ENCODE data around the gene EGLN3. TPM values are rescaled to one million over a fixed set of nuclear protein-coding genes. Genes with fewer than 3 reads are reported as not detected.
"Not testable (repeated sequence)": the region's sequence is repeated elsewhere in the genome, so short reads cannot be mapped to it uniquely, and the experiment has no call there.

Gene EGLN3
- total RNA-seq, 2 experiments from 2014 or later: 10.9 to 12.0 TPM

- ChIA-PET POLR2A (no interaction called here), CTCF (no interaction called here)
- Mint-ChIP-seq H3K9me3 (no peaks in the 10 kb centered on the region), H3K36me3 (ENCODE audit: low read depth) (peaks cover 2% of the 10 kb centered on the region), H3K27ac (no peak overlapping the region), H3K4me3 (no peak overlapping the region), H3K4me1 (no peaks in the 10 kb centered on the region), H3K27me3 (no peaks in the 10 kb centered on the region)
- no peak for DNase-seq
These were observed 22.9 kb downstream of the EGLN3 start for GRCh38 chr14:33927944-33928343.

- H3K4me3 Mint-ChIP-seq; POLR2A ChIA-PET; H3K27ac Mint-ChIP-seq; CTCF ChIA-PET; H3K27me3 Mint-ChIP-seq; H3K9me3 Mint-ChIP-seq; H3K4me1 Mint-ChIP-seq; H3K36me3 Mint-ChIP-seq (ENCODE audit: low read depth); DNase-seq: not testable (repeated sequence)
These were observed 23.9 kb downstream of the EGLN3 start for GRCh38 chr14:33926967-33927366.

DNA sequence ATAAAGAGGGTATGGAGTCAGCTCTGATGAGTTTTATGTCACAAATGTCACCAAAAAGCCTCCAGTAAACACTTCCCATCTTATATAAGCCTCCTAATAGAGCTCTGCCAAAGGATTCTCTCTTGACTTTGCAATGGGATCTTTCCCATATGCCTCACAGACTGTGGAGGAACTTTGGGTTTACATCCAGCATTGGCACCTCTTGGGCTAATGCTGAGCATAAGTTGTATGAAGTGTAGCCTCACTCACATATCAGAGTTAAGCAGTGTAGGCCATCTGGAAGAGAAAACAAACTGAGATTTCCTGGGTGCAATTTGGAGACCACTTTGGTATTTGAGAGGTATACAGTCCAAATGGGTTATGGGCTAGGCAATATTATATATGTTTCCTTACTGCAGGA, 24.9 kb downstream of the EGLN3 start:
- POLR2A ChIA-PET: no interaction called here
- CTCF ChIA-PET: no interaction called here
- H3K36me3 Mint-ChIP-seq (ENCODE audit: low read depth): peaks cover 2% of the 10 kb centered on the region
- no peaks in the 10 kb centered on the region for H3K27me3 Mint-ChIP-seq
- no peak overlapping the region for H3K4me3 Mint-ChIP-seq
- no peaks in the 10 kb centered on the region for H3K9me3 Mint-ChIP-seq
- DNase-seq: no peak
- H3K4me1 Mint-ChIP-seq: no peaks in the 10 kb centered on the region
- no peak overlapping the region for H3K27ac Mint-ChIP-seq

DNA sequence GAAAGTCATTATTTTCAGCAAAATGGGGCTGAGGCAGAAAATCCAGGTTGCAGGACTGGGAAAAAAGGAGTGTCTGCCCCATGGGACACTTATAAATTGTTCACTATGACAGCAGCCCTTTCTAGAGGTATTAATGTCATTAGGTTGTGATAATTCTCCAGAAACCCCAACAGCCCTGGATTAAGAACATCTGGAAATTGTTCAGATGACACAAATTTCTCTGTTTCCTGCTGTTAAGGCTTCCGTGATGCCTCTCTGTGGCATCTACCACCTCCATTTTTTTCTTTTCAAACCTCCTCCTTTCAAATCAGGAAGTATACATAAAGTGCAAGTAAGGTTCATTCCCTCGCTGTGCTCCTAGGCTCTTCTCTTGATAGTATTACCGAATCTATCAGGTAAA, 25.6 kb downstream of the EGLN3 start:
- H3K4me3 Mint-ChIP-seq: no peak overlapping the region
- peaks cover 2% of the 10 kb centered on the region for H3K36me3 Mint-ChIP-seq (ENCODE audit: low read depth)
- CTCF ChIA-PET: no interaction called here
- H3K27me3 Mint-ChIP-seq: no peaks in the 10 kb centered on the region
- no peak for DNase-seq
- no peaks in the 10 kb centered on the region for H3K4me1 Mint-ChIP-seq
- no peak overlapping the region for H3K27ac Mint-ChIP-seq
- POLR2A ChIA-PET: interaction anchor here (1.0 kb wide), 1 partner anchor 26 kb away, joined by 3 read pairs; the partner anchor contains the start of gene EGLN3
- no peaks in the 10 kb centered on the region for H3K9me3 Mint-ChIP-seq

GRCh38 chr14:33924566-33925100, 26.2 kb downstream of the EGLN3 start:
- H3K36me3 Mint-ChIP-seq (ENCODE audit: low read depth): peaks cover 2% of the 10 kb centered on the region
- ChIA-PET POLR2A (interaction anchor here (1.0 kb wide), 1 partner anchor 26 kb away, joined by 3 read pairs; the partner anchor contains the start of gene EGLN3), CTCF (no interaction called here)
- H3K27ac Mint-ChIP-seq: no peak overlapping the region
- no peaks in the 10 kb centered on the region for H3K27me3 Mint-ChIP-seq
- H3K9me3 Mint-ChIP-seq: no peaks in the 10 kb centered on the region
- H3K4me3 Mint-ChIP-seq: no peak overlapping the region
- H3K4me1 Mint-ChIP-seq: no peaks in the 10 kb centered on the region
- no peak for DNase-seq

GRCh38 chr14:33922125-33922524, 28.7 kb downstream of the EGLN3 start:
- POLR2A ChIA-PET: no interaction called here
- Mint-ChIP-seq H3K27me3 (no peaks in the 10 kb centered on the region), H3K27ac (no peak overlapping the region), H3K4me3 (no peak overlapping the region), H3K9me3 (no peaks in the 10 kb centered on the region), H3K4me1 (no peaks in the 10 kb centered on the region), H3K36me3 (ENCODE audit: low read depth) (peaks cover 2% of the 10 kb centered on the region)
- CTCF ChIA-PET: no interaction called here
- DNase-seq: no peak

- DNase-seq: no peak
- H3K27ac Mint-ChIP-seq: no peak overlapping the region
- CTCF ChIA-PET: interaction anchor here (1.9 kb wide), 1 partner anchor 9 kb away, joined by 4 read pairs; no protein-coding TSS in a partner anchor
These were observed 32.6 kb downstream of the EGLN3 start for GRCh38 chr14:33918256-33918655.

GRCh38 chr14:33917661-33918060, 33.2 kb downstream of the EGLN3 start:
- CTCF ChIA-PET: interaction anchor here (1.9 kb wide), 1 partner anchor 9 kb away, joined by 4 read pairs; no protein-coding TSS in a partner anchor
- POLR2A ChIA-PET: no interaction called here
- no peak overlapping the region for H3K4me3 Mint-ChIP-seq
- no peak for DNase-seq
- H3K27ac Mint-ChIP-seq: no peak overlapping the region
- no peaks in the 10 kb centered on the region for H3K36me3 Mint-ChIP-seq (ENCODE audit: low read depth)
- H3K9me3 Mint-ChIP-seq: no peaks in the 10 kb centered on the region
- H3K4me1 Mint-ChIP-seq: no peaks in the 10 kb centered on the region
- no peaks in the 10 kb centered on the region for H3K27me3 Mint-ChIP-seq

More at GRCh38 chr14:33918256-33918655, 32.6 kb downstream of the EGLN3 start:
- no peaks in the 10 kb centered on the region for H3K4me1 Mint-ChIP-seq
- H3K4me3 Mint-ChIP-seq: no peak overlapping the region
- H3K9me3 Mint-ChIP-seq: no peaks in the 10 kb centered on the region
- H3K27me3 Mint-ChIP-seq: no peaks in the 10 kb centered on the region
- no peaks in the 10 kb centered on the region for H3K36me3 Mint-ChIP-seq (ENCODE audit: low read depth)
- POLR2A ChIA-PET: no interaction called here

- H3K27me3 Mint-ChIP-seq: no peaks in the 10 kb centered on the region
- ChIA-PET CTCF (interaction anchor here (1.9 kb wide), 1 partner anchor 8 kb away, joined by 4 read pairs; no protein-coding TSS in a partner anchor), POLR2A (no interaction called here)
- H3K4me1 Mint-ChIP-seq: no peaks in the 10 kb centered on the region
- no peak overlapping the region for H3K4me3 Mint-ChIP-seq
- DNase-seq: no peak
- H3K9me3 Mint-ChIP-seq: no peaks in the 10 kb centered on the region
- H3K27ac Mint-ChIP-seq: no peak overlapping the region
- H3K36me3 Mint-ChIP-seq (ENCODE audit: low read depth): no peaks in the 10 kb centered on the region
These were observed 34.0 kb downstream of the EGLN3 start for GRCh38 chr14:33916663-33917565.

DNA sequence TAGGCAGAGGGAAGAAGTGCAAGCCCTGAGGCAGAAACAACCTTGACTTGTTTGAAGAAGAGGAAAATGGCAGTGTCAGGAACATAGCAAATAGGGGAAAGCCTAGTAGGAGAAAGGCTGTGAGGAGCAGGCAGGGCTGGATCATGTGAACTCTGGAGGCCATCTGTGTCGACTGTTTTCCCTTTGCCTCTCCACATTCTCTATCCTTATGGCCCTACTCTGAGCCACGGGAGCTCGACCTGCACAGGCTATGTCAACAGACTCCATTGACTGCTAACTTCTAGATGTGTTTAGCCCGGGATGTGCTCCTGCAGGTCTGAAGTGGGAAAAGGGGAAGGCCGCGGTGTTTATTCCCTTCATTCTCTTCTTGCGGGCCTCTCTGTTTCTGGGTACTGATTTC, 35.2 kb downstream of the EGLN3 start:
- ChIA-PET POLR2A (no interaction called here), CTCF (no interaction called here)
- Mint-ChIP-seq H3K4me1 (no peaks in the 10 kb centered on the region), H3K27me3 (no peaks in the 10 kb centered on the region), H3K9me3 (no peaks in the 10 kb centered on the region), H3K27ac (no peak overlapping the region), H3K36me3 (ENCODE audit: low read depth) (no peaks in the 10 kb centered on the region), H3K4me3 (no peak overlapping the region)
- DNase-seq: no peak

DNA sequence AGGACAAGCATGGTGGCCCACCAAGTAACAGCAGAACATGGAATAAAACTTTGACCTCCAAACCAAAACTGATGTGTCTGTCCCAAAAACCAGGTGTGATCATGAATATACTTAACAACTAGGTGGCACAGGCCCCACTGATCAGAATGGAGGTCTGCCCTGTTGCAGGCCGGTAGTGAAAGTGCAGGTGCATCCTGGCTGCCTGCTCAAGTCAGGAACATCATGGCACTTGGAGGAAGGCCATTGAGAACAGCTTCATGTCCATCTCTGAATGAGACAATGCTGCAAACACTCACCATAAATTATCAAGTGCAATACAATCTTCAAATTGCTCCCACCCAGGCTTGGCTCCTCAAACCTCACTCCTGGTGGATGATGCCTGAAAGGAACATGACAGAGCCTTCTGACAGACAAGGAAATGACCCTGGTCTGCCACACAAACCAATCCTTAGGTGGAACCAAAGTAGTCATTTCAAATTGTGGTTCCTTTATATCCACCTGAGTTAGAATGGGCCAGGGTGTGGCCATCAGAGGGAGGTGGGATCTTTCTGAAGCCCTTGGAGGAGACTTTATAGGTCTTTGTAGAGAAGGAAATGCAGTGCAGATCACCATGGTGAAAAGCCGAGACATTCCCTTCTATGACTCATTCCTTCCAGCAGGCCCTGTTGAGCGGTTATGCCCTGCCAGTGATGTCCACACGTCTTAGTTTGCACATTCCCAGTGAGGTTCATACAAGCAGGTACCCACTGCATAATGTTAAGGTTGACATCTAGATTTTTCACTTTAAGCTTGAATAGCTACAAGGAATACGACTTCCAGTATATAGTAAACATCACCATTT, 36.0 kb downstream of the EGLN3 start:
- no peak for DNase-seq
- Mint-ChIP-seq H3K27ac (no peak overlapping the region), H3K27me3 (no peaks in the 10 kb centered on the region), H3K4me3 (no peak overlapping the region), H3K9me3 (no peaks in the 10 kb centered on the region), H3K36me3 (ENCODE audit: low read depth) (no peaks in the 10 kb centered on the region), H3K4me1 (no peaks in the 10 kb centered on the region)
- POLR2A ChIA-PET: no interaction called here
- CTCF ChIA-PET: no interaction called here

DNA sequence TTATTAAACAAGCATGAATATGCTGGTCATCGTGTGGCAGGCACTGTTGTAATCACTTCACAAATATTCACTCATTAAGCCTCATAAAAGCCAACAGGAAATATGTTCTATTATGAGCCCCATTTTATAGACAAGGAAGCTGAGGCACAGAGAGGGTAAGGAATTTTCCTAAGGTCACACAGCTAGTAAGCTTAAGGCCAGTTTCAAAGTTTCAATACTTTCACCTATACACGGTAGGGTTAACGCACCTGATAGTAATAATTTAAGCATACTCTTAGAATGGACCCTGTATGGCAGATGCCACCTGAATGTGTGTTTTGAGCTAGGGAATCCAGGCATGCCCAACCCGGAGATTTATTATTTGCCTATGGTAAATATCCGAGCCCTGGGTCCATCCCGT, 39.8 kb downstream of the EGLN3 start:
- no peaks in the 10 kb centered on the region for H3K27me3 Mint-ChIP-seq
- CTCF ChIA-PET: no interaction called here
- POLR2A ChIA-PET: no interaction called here
- no peak for DNase-seq
- no peaks in the 10 kb centered on the region for H3K9me3 Mint-ChIP-seq
- H3K27ac Mint-ChIP-seq: no peak overlapping the region
- H3K36me3 Mint-ChIP-seq (ENCODE audit: low read depth): no peaks in the 10 kb centered on the region
- H3K4me1 Mint-ChIP-seq: no peaks in the 10 kb centered on the region
- H3K4me3 Mint-ChIP-seq: no peak overlapping the region

DNA sequence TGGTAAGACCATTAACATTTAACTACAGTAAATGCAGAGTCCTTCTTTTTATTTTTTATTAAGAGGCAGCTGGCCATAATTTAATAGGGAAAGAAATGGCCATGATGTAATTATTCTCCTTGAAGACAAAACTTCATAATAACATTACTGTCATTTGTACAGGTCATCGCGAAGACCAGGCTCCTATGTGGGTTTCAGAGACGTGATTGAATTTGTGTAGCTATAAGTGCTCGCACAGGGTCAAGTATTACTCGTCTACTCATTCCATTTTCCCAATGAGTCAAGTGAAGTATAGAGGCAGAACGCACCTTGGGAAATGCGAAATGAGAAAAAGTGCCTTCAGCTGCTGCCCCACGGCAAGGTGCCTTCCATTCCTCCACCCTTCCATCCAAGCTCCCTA, 40.4 kb downstream of the EGLN3 start:
- POLR2A ChIA-PET: no interaction called here
- Mint-ChIP-seq H3K9me3 (no peaks in the 10 kb centered on the region), H3K36me3 (ENCODE audit: low read depth) (no peaks in the 10 kb centered on the region), H3K4me1 (no peaks in the 10 kb centered on the region), H3K27me3 (peaks cover 2% of the 10 kb centered on the region), H3K4me3 (no peak overlapping the region), H3K27ac (no peak overlapping the region)
- CTCF ChIA-PET: no interaction called here
- DNase-seq: no peak

All from activated CD4-positive, alpha-beta memory T cell treated with anti-CD3 and anti-CD28 coated beads, Interleukin-2, amount 10 ng/mL, durations not matched to agents 7 days and 5 days (primary cell).